AG09309 (cell line): Measurements from ENCODE around the gene PDLIM7.

Experiments
- DNase-seq: peaks from one replicate; pipeline ENCODE4 v3.0.0-alpha.2; 2010; ENCODE audit warnings: low read depth
- H3K4me3 ChIP-seq: 2 replicates; pipeline ENCODE4 v1.5.1; 2011; ENCODE audit warnings: mild to moderate bottlenecking, low read depth, low read length, moderate library complexity; ENCODE audit not compliant: control insufficient read depth
- CTCF ChIP-seq: IDR thresholded peaks from 2 replicates; pipeline ENCODE4 v1.5.1; 2011; ENCODE audit warnings: mild to moderate bottlenecking, low read depth, low read length, inconsistent platforms; ENCODE audit not compliant: insufficient read depth, control insufficient read depth; ENCODE audit errors: missing control alignments

The PDLIM7 gene

GRCh38 chr5:177516601-177517568 is 19.5 kb upstream of the PDLIM7 start, which contains the start of gene DDX41:
Gene DDX41 (minus strand): TSS chr5:177516961. CDS start chr5:177516945, 16 bp downstream.
- peak; percentile 21 for TF ChIP-seq CTCF
- peak within 1 kb of the TSS; percentile 70 for H3K4me3 ChIP-seq
- DNase-seq = peak; percentile 98

DNA sequence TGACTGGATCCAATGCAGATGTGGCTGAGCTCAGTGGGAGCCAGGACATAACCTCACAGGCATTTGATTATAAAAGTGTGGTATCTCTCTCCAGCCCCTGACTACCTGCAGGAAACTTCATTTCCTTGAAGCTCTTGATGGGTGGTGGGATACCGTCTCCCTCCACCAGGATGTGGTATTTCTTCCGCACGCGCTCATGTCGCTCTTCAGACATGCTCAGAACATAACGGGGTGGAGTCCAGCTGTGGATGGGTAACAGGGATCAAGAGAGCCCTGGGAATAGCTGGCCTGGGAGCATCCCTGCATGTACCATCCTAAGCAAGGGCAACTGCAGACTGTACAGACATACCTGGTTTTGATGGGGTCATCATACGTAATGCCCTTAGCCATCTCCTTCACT is 18.2 kb upstream of the PDLIM7 start:
- no peak for DNase-seq
- H3K4me3 ChIP-seq = peak overlapping the region; percentile 70
- no peak for TF ChIP-seq CTCF

DNA sequence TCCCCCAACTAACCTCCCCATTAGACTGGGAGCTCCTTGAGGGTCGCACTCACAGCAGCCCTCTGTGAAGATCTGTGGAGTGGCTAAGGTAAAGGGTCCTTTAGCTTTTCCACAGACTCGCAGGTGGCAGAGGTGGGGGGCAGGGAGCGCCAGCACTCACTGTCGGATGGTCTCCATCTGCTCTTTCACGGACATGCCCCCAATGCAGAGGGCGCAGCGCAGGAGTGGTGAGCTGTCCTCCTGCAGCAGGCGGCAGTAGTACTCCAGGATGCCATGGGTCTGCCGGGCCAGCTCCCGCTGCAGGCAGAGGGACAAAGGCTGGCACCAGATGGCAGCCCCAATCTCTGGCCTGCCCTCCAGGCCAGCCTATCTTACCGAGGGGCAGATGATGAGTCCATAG is 17.1 kb upstream of the PDLIM7 start:
- no peak for TF ChIP-seq CTCF

GRCh38 chr5:177513500-177513899 is 16.1 kb upstream of the PDLIM7 start:
- no peak for TF ChIP-seq CTCF
- DNase-seq = no peak
- H3K4me3 ChIP-seq = no peak overlapping the region

More for the DNA sequence above, 17.1 kb upstream of the PDLIM7 start:
- DNase-seq = no peak
- no peak overlapping the region for H3K4me3 ChIP-seq

GRCh38 chr5:177512736-177513380 is 15.5 kb upstream of the PDLIM7 start:
- no peak for TF ChIP-seq CTCF
- H3K4me3 ChIP-seq = no peak overlapping the region
- DNase-seq = no peak

DNA sequence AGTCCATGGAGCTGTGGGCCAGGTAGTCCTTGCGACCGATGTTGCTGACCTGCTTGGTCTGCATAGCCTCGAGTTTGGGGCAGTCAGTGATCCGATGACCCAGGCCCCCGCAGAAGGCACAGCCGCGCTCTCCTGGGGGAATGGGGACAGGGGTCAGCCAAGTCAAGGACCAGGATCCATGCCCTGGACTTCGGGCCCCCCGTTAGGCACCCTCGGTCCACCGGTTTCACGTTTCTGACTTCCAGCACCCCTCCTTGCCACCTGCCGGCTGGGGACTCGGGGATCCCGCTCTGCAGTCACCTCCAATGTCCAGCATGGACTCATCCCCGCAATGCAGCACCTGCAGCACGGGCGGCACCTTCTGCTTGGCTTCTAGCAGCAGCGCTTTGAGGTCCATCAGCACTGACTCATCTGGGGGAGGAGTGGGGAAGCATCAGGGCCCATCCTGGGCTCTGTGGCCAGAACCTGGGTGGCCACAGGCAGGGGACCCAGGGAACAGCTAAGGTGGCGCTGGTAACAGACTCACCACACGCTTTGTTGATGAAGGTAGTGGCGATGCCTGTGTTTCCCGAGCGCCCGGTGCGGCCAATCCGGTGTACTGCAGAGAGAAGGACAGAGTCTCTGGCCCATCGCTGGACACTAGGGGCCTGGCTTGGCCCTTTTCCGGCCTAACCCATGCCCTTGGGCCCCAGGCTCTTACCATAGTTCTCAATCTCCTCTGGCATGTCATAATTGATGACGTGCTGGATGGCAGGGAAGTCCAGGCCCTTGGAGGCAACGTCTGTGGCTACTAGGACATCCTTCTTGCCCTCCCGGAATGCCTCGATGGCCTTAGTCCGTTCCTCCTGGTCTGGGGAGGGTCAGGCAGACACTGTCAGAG is 14.6 kb upstream of the PDLIM7 start:
- no peak for DNase-seq
- no peak overlapping the region for H3K4me3 ChIP-seq
- no peak for TF ChIP-seq CTCF
